GM23248 (cell line): ENCODE measurements around the gene TMEM128. TPM values are rescaled to one million over a fixed set of nuclear protein-coding genes. Genes with fewer than 3 reads are reported as not detected.
A peak's percentile ranks its signal among the peaks of the same experiment; 100 is the strongest.

Experiments used
- DNase-seq: peaks from one replicate; pipeline ENCODE4 v3.0.0-alpha.2; 2015
- H2AFZ ChIP-seq: fragments of 200-600 bp; sonication (generic); 2 replicates; pipeline ENCODE4 v1.6.1; 2016; ENCODE audit warnings: antibody characterized with exemption
- H3F3A ChIP-seq: fragments of 200-600 bp; sonication (generic); 2 replicates; pipeline ENCODE4 v1.6.1; 2016; ENCODE audit warnings: mild to moderate bottlenecking, antibody characterized with exemption, mixed run types; ENCODE audit not compliant: insufficient read depth
- H3K27ac ChIP-seq: fragments of 200-600 bp; sonication (generic); 2 replicates; pipeline ENCODE4 v1.5.1; 2016; ENCODE audit warnings: mild to moderate bottlenecking
- H3K27me3 ChIP-seq: fragments of 200-600 bp; sonication (generic); replicated peaks from 2 replicates; pipeline ENCODE4 v1.6.1; 2016; ENCODE audit warnings: mild to moderate bottlenecking; ENCODE audit not compliant: insufficient read depth
- H3K36me3 ChIP-seq: fragments of 200-600 bp; sonication (generic); 2 replicates; pipeline ENCODE4 v1.6.1; 2016; ENCODE audit warnings: low read depth, mild to moderate bottlenecking
- H3K4me1 ChIP-seq: fragments of 200-600 bp; sonication (generic); 2 replicates; pipeline ENCODE4 v1.6.1; 2016; ENCODE audit warnings: mild to moderate bottlenecking; ENCODE audit not compliant: insufficient read depth
- H3K4me2 ChIP-seq: fragments of 200-600 bp; sonication (generic); one replicate; pipeline ENCODE4 v1.6.1; 2016; ENCODE audit warnings: mild to moderate bottlenecking; ENCODE audit not compliant: unreplicated experiment
- H3K4me3 ChIP-seq: fragments of 200-600 bp; sonication (generic); 2 replicates; pipeline ENCODE4 v1.5.1; 2016; ENCODE audit warnings: mild to moderate bottlenecking
- H3K79me2 ChIP-seq: fragments of 200-600 bp; sonication (generic); 2 replicates; pipeline ENCODE4 v1.6.1; 2016; ENCODE audit warnings: mild to moderate bottlenecking; ENCODE audit not compliant: insufficient read depth
- H3K9ac ChIP-seq: fragments of 200-600 bp; sonication (generic); 2 replicates; pipeline ENCODE4 v1.6.1; 2016; ENCODE audit warnings: mild to moderate bottlenecking
- H3K9me2 ChIP-seq: fragments of 200-600 bp; sonication (generic); 2 replicates; pipeline ENCODE4 v1.6.1; 2016; ENCODE audit warnings: mixed run types, mild to moderate bottlenecking, moderate library complexity; ENCODE audit not compliant: insufficient read depth
- H3K9me3 ChIP-seq: fragments of 200-600 bp; sonication (generic); one replicate; pipeline ENCODE4 v1.6.1; 2017; ENCODE audit warnings: low read depth
- H4K20me1 ChIP-seq: fragments of 200-600 bp; sonication (generic); 2 replicates; pipeline ENCODE4 v1.6.0; 2016; ENCODE audit not compliant: insufficient read depth
- EZH2 ChIP-seq: fragments of 200-600 bp; sonication (generic); IDR thresholded peaks from 2 replicates; pipeline ENCODE4 v1.6.1; 2018; ENCODE audit warnings: antibody characterized with exemption, mild to moderate bottlenecking; ENCODE audit not compliant: insufficient read depth, poor library complexity, severe bottlenecking
- EZH2phosphoT487 ChIP-seq: fragments of 200-600 bp; sonication (generic); IDR thresholded peaks from 2 replicates; pipeline ENCODE4 v1.6.1; 2018; ENCODE audit warnings: antibody characterized with exemption, moderate library complexity, mild to moderate bottlenecking, low read depth; ENCODE audit not compliant: insufficient read depth
- WGBS, 2 experiments: methylation state at CpG; one replicate each; pipeline ENCODE4 v1.1.6; 2015 to 2017; ENCODE audit warnings: low lambda C conversion rate in 2 of 2, low coverage in 1 of 2; ENCODE audit errors: missing lambda C conversion rate in 2 of 2; 5-methylcytosine and 5-hydroxymethylcytosine counted together
- in situ Hi-C: fragments of 300-500 bp; cut with MboI; formaldehyde crosslinking; loops from 2 replicates; pipeline ENCODE4 v1.15.0; 2020
- polyA plus RNA-seq: library from polyadenylated mRNA; unstranded; fragments of >200 nt; fragmentation: Nextera tagmentation; extraction: Ambion mirVana; gene quantifications from 2 replicates; pipeline ENCODE4 v1.2.1, GENCODE V29; 2016
- total RNA-seq: library from RNA; depleted of rRNA; stranded (reverse); fragments of >200 nt; shearing (Covaris generic); gene quantifications from 2 replicates; pipeline ENCODE4 v1.2.3, GENCODE V29; 2014

The TMEM128 gene
- total and polyA plus RNA-seq, 2 experiments from 2014 or later = 25.9 to 35.4 TPM

DNA sequence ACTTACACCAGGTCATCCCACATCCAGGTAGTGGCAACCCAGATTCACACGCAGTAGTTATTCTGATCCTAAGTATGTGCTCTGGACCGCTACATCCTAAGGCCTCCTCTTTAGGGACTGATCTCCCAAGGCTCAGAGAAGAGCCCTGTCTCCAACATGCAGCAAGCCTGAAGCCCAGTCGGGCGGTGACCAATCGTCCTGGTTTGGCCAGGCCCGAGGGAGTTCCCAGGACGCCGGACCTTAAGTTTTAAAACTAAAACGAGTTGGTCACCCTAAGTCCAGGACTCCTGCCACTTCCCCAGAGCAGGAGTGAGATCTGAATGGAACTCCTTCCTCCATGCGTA, 41.5 kb upstream of the TMEM128 start:
- peaks cover 19% of the 10 kb centered on the region; the same call in 1 of the 2 replicates for H3K4me1 ChIP-seq
- peak overlapping the region; percentile 80 for H3K4me2 ChIP-seq
- peak overlapping the region; percentile 97 for H3K4me3 ChIP-seq
- H2AFZ ChIP-seq = peak overlapping the region; percentile 93
- no peaks in the 10 kb centered on the region for H3K9me3 ChIP-seq
- peaks cover 76% of the 10 kb centered on the region for H3K79me2 ChIP-seq
- H3K27ac ChIP-seq = peak overlapping the region; percentile 48
- H3K9me2 ChIP-seq = no peaks in the 10 kb centered on the region
- H3F3A ChIP-seq = 0 out of 2 replicates have a peak, but pooled peaks cover 7% of the 10 kb centered on the region
- DNase-seq = peak; percentile 68
- in situ Hi-C loops = no loop called here
- no peaks in the 10 kb centered on the region for H3K36me3 ChIP-seq
- no peaks in the 10 kb centered on the region for H4K20me1 ChIP-seq
- peak overlapping the region; percentile 82 for H3K9ac ChIP-seq
- H3K27me3 ChIP-seq = no peaks in the 10 kb centered on the region
- 0 to 1% methylated on average over 9 to 10 of the region's 10 CpGs for WGBS, 2 experiments
- TF ChIP-seq EZH2 = no peak
- TF ChIP-seq EZH2phosphoT487 = no peak

GRCh38 chr4:4289055-4289454, 41.0 kb upstream of the TMEM128 start:
- Histone ChIP-seq H3K27me3 (no peaks in the 10 kb centered on the region), H3K79me2 (peaks cover 75% of the 10 kb centered on the region), H3K9ac (peak overlapping the region; percentile 82), H3K4me1 (peaks cover 19% of the 10 kb centered on the region; the same call in 1 of the 2 replicates), H4K20me1 (no peaks in the 10 kb centered on the region), H3K4me3 (peak overlapping the region; percentile 97), H2AFZ (peak overlapping the region; percentile 93), H3K9me3 (no peaks in the 10 kb centered on the region), H3K27ac (peak overlapping the region; percentile 48; the same call in 1 of the 2 replicates), H3K36me3 (no peaks in the 10 kb centered on the region), H3K4me2 (peak overlapping the region; percentile 80), H3F3A (0 out of 2 replicates have a peak, but pooled peaks cover 7% of the 10 kb centered on the region), H3K9me2 (no peaks in the 10 kb centered on the region)
- TF ChIP-seq EZH2phosphoT487 = no peak
- TF ChIP-seq EZH2 = no peak
- in situ Hi-C loops = no loop called here
- peak; percentile 37 for DNase-seq
- WGBS, 2 experiments = 2 to 4% methylated on average over 3 of the region's 3 CpGs

DNA sequence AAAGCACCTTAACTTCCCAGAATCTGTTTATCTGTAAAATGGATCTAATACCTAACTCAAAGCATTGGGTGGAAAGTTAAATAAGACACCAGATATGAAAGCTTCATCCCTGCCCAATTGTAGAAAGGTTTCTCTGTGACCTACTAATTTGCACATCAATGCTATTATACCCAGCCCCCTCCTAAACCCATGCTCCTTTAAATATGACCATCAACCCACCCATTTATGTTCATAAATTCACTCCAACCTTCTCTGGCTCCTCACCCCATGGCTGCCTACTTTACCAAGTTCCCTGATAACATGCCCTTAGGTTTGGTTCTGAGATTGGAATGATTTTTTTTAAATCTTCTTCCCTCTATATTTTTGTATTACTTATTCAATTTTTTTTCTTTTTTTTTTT, 40.1 kb upstream of the TMEM128 start:
- in situ Hi-C loops = no loop called here
- Histone ChIP-seq H3K27me3 (no peaks in the 10 kb centered on the region), H4K20me1 (no peaks in the 10 kb centered on the region), H3K36me3 (no peaks in the 10 kb centered on the region), H3K4me1 (peaks cover 19% of the 10 kb centered on the region; the same call in 1 of the 2 replicates), H3K4me3 (no peak overlapping the region), H3K79me2 (peaks cover 65% of the 10 kb centered on the region), H3K27ac (no peak overlapping the region), H2AFZ (no peak overlapping the region), H3K9ac (no peak overlapping the region), H3K4me2 (no peak overlapping the region), H3K9me2 (no peaks in the 10 kb centered on the region), H3K9me3 (no peaks in the 10 kb centered on the region), H3F3A (0 out of 2 replicates have a peak, but pooled peaks cover 7% of the 10 kb centered on the region)
- DNase-seq = no peak
- TF ChIP-seq EZH2phosphoT487 (no peak), EZH2 (no peak)

DNA sequence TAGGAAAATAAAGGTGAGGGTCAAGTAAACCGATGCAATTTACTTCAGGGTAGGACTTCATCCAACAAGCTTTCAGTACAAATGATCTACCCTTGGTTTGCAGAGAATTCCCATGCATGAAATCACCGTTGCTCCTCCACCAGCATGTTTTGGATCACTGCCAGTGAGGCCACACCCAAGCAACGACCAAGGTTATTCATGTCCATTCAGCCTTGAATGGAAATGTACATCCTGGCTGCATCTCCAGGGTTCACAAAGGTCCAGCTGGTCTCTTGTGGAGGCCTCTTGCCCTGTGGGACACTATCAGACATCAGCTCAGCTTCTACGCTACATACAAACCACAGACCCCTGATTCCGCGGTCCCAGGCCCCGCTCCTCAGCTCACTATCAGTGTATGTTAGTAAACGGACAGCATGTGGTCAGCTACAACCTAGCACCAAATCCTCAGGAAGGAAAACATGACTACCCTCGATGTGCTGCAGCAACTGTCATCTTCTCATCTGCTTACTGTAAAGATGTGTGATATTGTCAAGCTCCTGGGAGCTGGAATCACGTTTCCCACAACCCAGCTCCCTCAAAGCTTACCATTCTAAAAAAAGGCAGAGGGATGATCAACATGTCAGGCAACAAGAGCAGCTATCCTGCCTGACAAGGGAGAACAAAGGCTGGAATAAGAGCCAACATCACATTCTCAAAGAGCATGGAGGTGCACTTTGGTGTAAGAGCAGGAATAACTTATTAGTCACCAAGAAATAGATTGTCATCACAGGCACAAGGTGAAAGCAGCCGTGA, 37.0 kb upstream of the TMEM128 start:
- TF ChIP-seq EZH2 (no peak), EZH2phosphoT487 (no peak)
- Histone ChIP-seq H3F3A (no peaks in the 10 kb centered on the region), H3K27ac (no peak overlapping the region), H3K9ac (no peak overlapping the region), H3K4me1 (peaks cover 12% of the 10 kb centered on the region; the same call in 1 of the 2 replicates), H3K9me2 (no peaks in the 10 kb centered on the region), H3K36me3 (peaks cover 22% of the 10 kb centered on the region), H3K4me3 (no peak overlapping the region), H2AFZ (no peak overlapping the region), H4K20me1 (no peaks in the 10 kb centered on the region), H3K27me3 (no peaks in the 10 kb centered on the region), H3K9me3 (no peaks in the 10 kb centered on the region), H3K79me2 (peaks cover 40% of the 10 kb centered on the region), H3K4me2 (no peak overlapping the region)
- 67 to 70% methylated on average over 11 of the region's 11 CpGs for WGBS, 2 experiments
- in situ Hi-C loops = no loop called here
- peak; percentile 50 for DNase-seq
